HepG2 (cell line): Measurements from ENCODE around the gene TSN. TPM values are rescaled to one million over a fixed set of nuclear protein-coding genes. Genes with fewer than 3 reads are reported as not detected.

Experiments
- AGO1 ChIP-seq: fragments of 200-400 bp; formaldehyde crosslinking; IDR thresholded peaks from 2 replicates; pipeline ENCODE4 v1.6.1; 2017; ENCODE audit warnings: mild to moderate bottlenecking, low read depth, low read length, moderate library complexity; ENCODE audit not compliant: poor library complexity, severe bottlenecking
- ESRRA ChIP-seq: sonication (generic); formaldehyde crosslinking; IDR thresholded peaks from 2 replicates; pipeline ENCODE4 v1.5.1; 2020; ENCODE audit warnings: mild to moderate bottlenecking, low read depth, missing genetic modification reagents
- POLR2A ChIP-seq, 2 experiments: IDR thresholded peaks; 2 replicates each; pipeline ENCODE4 v1.6.1; 2011; ENCODE audit warnings: low read depth in 2 of 2, low read length in 2 of 2, mild to moderate bottlenecking in 1 of 2, moderate library complexity in 1 of 2; ENCODE audit not compliant: insufficient read depth in 1 of 2
- SYNCRIP ChIP-seq: fragments of 200-400 bp; formaldehyde crosslinking; IDR thresholded peaks from 2 replicates; pipeline ENCODE4 v1.6.1; 2018; ENCODE audit warnings: mild to moderate bottlenecking, low read depth, low read length; ENCODE audit not compliant: insufficient read depth
- TARDBP ChIP-seq: sonication (generic); formaldehyde crosslinking; IDR thresholded peaks from 2 replicates; pipeline ENCODE4 v1.8.0; 2022; ENCODE audit warnings: mild to moderate bottlenecking, missing genetic modification reagents
- ZFP36L1 ChIP-seq: sonication (generic); formaldehyde crosslinking; IDR thresholded peaks from 2 replicates; pipeline ENCODE4 v1.8.0; 2022; ENCODE audit warnings: mild to moderate bottlenecking, missing genetic modification reagents, moderate library complexity
- ZFY ChIP-seq: sonication (generic); formaldehyde crosslinking; IDR thresholded peaks from 2 replicates; pipeline ENCODE4 v1.4.0; 2020; ENCODE audit warnings: missing genetic modification reagents
- ZMYM3 ChIP-seq: sonication (generic); formaldehyde crosslinking; IDR thresholded peaks from 2 replicates; pipeline ENCODE4 v1.5.1; 2020; ENCODE audit warnings: mild to moderate bottlenecking, missing genetic modification reagents
- ZNF24 ChIP-seq: fragments of 450-650 bp; IDR thresholded peaks from 2 replicates; pipeline ENCODE4 v1.6.1; 2017; ENCODE audit warnings: antibody characterized with exemption, mild to moderate bottlenecking
- ZSCAN25 ChIP-seq: sonication (generic); formaldehyde crosslinking; IDR thresholded peaks from 2 replicates; pipeline ENCODE4 v1.8.0; 2022; ENCODE audit warnings: mild to moderate bottlenecking, missing genetic modification reagents
- polyA plus RNA-seq, 8 experiments: library from polyadenylated mRNA; depleted of rRNA in 3 of 8; stranded (reverse) in 7 of 8; unstranded in 1 of 8; fragments of >200 nt; fragmentation: Illumina TruSeq in 4 of 8; extraction: Trizol in 4 of 8; gene quantifications; 2 replicates each; pipeline versions ENCODE4 v1.2.1 to v1.2.3, GENCODE V29; 2011 to 2016; ENCODE audit warnings: low read depth in 4 of 8, missing spikeins in 1 of 8, mixed read lengths in 1 of 8; ENCODE audit not compliant: insufficient read depth in 1 of 8
- total RNA-seq, 5 experiments: library from RNA; depleted of rRNA; stranded (reverse); fragments of >200 nt; fragmentation: Illumina TruSeq; extraction: Trizol; gene quantifications; 2 replicates each; pipeline ENCODE4 v1.2.3, GENCODE V29; 2016; ENCODE audit warnings: low read depth in 1 of 5
- TF ChIP-seq, protein P1 (sequence below): sonication (generic); formaldehyde crosslinking; IDR thresholded peaks from 2 replicates; pipeline ENCODE4 v1.5.1; 2020; ENCODE audit warnings: missing genetic modification reagents, mild to moderate bottlenecking, borderline replicate concordance
- TF ChIP-seq, protein P2 (sequence below): sonication (generic); formaldehyde crosslinking; IDR thresholded peaks from 2 replicates; pipeline ENCODE4 v1.5.1; 2020; ENCODE audit warnings: missing genetic modification reagents, mild to moderate bottlenecking, borderline replicate concordance
- TF ChIP-seq, protein P3 (sequence below): sonication (generic); formaldehyde crosslinking; IDR thresholded peaks from 2 replicates; pipeline ENCODE4 v1.5.0; 2020; ENCODE audit warnings: missing genetic modification reagents, mild to moderate bottlenecking, borderline replicate concordance
- TF ChIP-seq, protein P4 (sequence below): sonication (generic); formaldehyde crosslinking; IDR thresholded peaks from 2 replicates; pipeline ENCODE4 v1.5.1; 2020; ENCODE audit warnings: mild to moderate bottlenecking, missing genetic modification reagents
- TF ChIP-seq, protein P5 (sequence below): sonication (generic); formaldehyde crosslinking; IDR thresholded peaks from 2 replicates; pipeline ENCODE4 v1.4.0; 2020; ENCODE audit warnings: missing genetic modification reagents

Gene TSN
- total and polyA plus RNA-seq, 2 of the 13 experiments (the other 11 are each of a cell fraction or from before 2014, with no cell fraction given), result 56.4 to 115 TPM

DNA sequence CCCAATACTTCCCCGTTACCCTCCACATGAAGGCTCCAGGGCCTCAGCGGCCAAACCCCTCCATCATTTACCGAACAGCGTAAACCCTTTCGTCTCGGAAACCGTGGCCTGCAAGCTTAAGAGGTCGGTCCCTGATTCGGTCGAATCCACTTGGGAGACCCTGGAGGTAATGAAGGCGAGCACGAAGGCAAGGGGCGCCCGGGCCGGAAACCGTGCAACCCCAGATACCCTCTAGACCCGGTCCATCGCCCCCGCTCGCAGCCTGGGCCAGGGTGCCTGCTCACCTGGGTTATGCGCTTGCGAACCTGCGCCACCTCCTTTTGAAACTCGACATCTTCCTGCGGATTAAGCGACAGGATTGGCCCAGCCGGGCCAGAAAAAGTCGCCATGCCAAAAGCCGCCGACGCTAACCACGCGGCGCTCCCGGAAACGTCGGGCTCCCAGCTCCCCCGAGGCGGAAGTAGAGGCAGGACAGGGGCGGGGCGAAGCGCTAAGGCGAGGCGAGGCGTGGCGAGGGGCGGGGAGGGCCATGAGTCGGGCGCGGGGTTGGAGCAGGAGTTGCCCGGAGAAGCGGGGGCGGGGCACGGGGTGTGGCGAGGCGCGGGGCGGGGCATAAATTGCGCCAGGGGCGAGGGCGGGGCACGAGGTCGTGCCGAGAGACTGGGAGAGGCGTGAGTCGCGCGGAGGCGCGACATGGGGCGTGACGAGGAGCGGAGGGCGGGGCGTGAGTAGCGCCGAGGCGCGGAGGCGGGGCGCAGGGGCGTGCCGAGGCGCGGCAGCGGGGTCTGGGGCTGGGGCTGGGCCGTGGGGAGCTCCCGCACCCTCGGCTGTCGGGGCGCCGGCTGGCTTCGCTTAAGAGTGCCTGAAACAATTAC is 18.8 kb upstream of the TSN start, which contains the start of gene NIFK (continued):
- TF ChIP-seq, protein P1, sequence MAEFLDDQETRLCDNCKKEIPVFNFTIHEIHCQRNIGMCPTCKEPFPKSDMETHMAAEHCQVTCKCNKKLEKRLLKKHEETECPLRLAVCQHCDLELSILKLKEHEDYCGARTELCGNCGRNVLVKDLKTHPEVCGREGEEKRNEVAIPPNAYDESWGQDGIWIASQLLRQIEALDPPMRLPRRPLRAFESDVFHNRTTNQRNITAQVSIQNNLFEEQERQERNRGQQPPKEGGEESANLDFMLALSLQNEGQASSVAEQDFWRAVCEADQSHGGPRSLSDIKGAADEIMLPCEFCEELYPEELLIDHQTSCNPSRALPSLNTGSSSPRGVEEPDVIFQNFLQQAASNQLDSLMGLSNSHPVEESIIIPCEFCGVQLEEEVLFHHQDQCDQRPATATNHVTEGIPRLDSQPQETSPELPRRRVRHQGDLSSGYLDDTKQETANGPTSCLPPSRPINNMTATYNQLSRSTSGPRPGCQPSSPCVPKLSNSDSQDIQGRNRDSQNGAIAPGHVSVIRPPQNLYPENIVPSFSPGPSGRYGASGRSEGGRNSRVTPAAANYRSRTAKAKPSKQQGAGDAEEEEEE (CRISPR knock-in tag), result no peak
- peak; percentile 64; the same call in 1 of the 2 replicates for TF ChIP-seq ZSCAN25 (CRISPR knock-in tag)
- no peak for TF ChIP-seq SYNCRIP
- 0 out of 2 replicates have a peak, but pooled peaks have one; percentile 23 for TF ChIP-seq ZNF24
- peak; percentile 75 to 84 for TF ChIP-seq POLR2A (IDR thresholded peaks at IDR 0.05; ENCODE audit: insufficient read depth in 1 of 2, low read depth in 2 of 2, low read length in 2 of 2)
- peak; percentile 72; the same call in 1 of the 2 replicates for TF ChIP-seq ZFP36L1 (CRISPR knock-in tag)
- TF ChIP-seq, protein P2, sequence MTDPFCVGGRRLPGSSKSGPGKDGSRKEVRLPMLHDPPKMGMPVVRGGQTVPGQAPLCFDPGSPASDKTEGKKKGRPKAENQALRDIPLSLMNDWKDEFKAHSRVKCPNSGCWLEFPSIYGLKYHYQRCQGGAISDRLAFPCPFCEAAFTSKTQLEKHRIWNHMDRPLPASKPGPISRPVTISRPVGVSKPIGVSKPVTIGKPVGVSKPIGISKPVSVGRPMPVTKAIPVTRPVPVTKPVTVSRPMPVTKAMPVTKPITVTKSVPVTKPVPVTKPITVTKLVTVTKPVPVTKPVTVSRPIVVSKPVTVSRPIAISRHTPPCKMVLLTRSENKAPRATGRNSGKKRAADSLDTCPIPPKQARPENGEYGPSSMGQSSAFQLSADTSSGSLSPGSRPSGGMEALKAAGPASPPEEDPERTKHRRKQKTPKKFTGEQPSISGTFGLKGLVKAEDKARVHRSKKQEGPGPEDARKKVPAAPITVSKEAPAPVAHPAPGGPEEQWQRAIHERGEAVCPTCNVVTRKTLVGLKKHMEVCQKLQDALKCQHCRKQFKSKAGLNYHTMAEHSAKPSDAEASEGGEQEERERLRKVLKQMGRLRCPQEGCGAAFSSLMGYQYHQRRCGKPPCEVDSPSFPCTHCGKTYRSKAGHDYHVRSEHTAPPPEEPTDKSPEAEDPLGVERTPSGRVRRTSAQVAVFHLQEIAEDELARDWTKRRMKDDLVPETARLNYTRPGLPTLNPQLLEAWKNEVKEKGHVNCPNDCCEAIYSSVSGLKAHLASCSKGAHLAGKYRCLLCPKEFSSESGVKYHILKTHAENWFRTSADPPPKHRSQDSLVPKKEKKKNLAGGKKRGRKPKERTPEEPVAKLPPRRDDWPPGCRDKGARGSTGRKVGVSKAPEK, result no peak
- TF ChIP-seq ZMYM3 (CRISPR knock-in tag), result peak; percentile 37
- TF ChIP-seq, protein P3, sequence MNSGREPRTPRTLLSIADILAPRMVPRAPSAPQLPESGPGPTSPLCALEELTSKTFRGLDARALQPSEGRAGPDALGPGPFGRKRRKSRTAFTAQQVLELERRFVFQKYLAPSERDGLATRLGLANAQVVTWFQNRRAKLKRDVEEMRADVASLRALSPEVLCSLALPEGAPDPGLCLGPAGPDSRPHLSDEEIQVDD (CRISPR knock-in tag), result peak; percentile 56; the same call in 1 of the 2 replicates
- TF ChIP-seq TARDBP, result no peak
- TF ChIP-seq, protein P4, sequence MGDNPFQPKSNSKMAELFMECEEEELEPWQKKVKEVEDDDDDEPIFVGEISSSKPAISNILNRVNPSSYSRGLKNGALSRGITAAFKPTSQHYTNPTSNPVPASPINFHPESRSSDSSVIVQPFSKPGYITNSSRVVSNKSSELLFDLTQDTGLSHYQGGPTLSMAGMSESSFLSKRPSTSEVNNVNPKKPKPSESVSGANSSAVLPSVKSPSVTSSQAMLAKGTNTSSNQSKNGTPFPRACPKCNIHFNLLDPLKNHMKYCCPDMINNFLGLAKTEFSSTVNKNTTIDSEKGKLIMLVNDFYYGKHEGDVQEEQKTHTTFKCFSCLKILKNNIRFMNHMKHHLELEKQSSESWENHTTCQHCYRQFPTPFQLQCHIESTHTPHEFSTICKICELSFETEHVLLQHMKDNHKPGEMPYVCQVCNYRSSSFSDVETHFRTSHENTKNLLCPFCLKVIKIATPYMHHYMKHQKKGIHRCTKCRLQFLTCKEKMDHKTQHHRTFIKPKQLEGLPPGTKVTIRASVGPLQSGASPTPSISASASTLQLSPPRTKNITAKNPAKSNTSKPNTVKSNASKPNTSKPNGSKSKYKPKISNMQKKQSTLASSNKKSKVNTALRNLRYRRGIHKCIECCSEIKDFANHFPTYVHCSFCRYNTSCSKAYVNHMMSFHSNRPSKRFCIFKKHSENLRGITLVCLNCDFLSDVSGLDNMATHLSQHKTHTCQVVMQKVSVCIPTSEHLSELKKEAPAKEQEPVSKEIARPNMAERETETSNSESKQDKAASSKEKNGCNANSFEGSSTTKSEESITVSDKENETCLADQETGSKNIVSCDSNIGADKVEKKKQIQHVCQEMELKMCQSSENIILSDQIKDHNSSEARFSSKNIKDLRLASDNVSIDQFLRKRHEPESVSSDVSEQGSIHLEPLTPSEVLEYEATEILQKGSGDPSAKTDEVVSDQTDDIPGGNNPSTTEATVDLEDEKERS (CRISPR knock-in tag), result peak; percentile 75; the same call in 1 of the 2 replicates
- 0 out of 2 replicates have a peak, but pooled peaks have one; percentile 44 for TF ChIP-seq ESRRA
- peak; percentile 67 for TF ChIP-seq AGO1
- TF ChIP-seq ZFY (CRISPR knock-in tag), result peak; percentile 93
- TF ChIP-seq, protein P5, sequence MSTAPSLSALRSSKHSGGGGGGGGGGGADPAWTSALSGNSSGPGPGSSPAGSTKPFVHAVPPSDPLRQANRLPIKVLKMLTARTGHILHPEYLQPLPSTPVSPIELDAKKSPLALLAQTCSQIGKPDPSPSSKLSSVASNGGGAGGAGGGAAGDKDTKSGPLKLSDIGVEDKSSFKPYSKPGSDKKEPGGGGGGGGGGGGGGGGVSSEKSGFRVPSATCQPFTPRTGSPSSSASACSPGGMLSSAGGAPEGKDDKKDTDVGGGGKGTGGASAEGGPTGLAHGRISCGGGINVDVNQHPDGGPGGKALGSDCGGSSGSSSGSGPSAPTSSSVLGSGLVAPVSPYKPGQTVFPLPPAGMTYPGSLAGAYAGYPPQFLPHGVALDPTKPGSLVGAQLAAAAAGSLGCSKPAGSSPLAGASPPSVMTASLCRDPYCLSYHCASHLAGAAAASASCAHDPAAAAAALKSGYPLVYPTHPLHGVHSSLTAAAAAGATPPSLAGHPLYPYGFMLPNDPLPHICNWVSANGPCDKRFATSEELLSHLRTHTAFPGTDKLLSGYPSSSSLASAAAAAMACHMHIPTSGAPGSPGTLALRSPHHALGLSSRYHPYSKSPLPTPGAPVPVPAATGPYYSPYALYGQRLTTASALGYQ (CRISPR knock-in tag), result peak; percentile 89
